ENCODE results near the gene INTS11.
A peak's percentile ranks its signal among the peaks of the same experiment; 100 is the strongest.

INTS11 gene

DNA sequence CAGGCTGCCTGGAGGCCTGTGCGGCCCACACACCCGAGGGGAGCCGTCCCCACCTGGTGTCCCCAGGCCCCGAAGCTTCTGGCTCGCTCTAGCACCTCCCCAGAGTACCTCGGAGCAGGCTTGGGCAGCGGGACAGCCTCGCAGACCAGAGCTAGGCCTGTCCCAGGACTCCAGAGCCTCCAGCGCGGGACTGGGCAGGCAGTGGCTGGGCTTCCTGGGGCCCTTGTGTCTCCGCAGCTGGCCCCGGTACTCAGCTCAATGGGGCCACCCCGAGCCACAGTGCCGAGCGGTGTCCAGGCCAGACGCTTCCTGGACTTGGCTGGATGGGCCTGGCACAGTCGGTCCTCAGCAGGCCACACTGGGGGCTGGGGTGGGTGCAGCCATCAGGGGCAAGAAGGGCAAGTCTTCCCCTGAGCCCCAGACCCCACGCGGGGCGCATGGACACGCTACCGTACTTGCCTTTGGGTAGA is 39.3 kb downstream of the INTS11 start:
- no peak for DNase-seq (ENCODE audit: low read depth in 2 of 2)

DNA sequence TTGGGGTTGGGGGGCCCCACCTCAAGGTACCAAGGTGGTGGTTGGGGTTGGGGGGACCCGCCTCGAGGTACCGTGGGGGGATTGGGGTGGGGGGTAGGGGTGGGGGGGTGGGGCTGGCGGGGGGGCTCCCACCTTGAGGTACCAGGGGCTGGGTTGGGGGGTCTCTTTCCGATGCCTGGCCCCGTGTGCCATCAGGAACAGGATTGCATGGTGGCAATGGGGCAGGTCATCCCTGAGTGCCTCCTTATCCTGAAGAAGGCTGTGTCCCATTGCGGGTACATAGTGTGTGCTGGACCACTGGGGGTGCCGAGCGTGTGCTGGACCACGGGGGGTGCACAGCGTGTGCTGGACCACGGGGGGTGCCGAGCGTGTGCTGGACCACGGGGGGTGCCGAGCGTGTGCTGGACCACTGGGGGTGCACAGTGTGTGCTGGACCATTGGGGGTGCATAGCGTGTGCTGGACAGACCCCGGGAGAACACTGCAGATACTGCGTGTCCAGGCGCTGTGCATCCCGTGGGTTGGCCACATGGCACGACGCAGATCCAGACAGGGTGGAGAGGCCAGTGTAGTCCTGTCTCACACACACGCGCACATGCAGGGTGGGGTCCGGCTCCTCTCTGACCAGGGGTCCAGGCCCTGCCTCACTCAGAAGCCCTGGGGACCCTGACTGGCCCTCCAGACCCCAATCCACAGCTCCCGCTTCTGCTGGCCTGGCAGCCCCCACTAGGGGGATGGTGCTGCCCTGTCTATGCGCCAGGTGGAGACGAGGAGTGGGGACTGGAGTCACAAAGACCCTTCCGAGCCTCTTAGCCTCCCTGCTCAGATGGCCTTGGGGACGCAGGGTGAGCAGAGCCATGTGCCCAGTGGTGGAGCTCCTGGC is 40.0 kb downstream of the INTS11 start:
- DNase-seq (ENCODE audit: low read depth in 2 of 2) = no peak

GRCh38 chr1:1283821-1284220 is 40.6 kb downstream of the INTS11 start:
- no peak for DNase-seq (ENCODE audit: low read depth in 2 of 2)

- DNase-seq (ENCODE audit: low read depth in 2 of 2) = no peak
These were observed 41.5 kb downstream of the INTS11 start for GRCh38 chr1:1282998-1283397.

DNA sequence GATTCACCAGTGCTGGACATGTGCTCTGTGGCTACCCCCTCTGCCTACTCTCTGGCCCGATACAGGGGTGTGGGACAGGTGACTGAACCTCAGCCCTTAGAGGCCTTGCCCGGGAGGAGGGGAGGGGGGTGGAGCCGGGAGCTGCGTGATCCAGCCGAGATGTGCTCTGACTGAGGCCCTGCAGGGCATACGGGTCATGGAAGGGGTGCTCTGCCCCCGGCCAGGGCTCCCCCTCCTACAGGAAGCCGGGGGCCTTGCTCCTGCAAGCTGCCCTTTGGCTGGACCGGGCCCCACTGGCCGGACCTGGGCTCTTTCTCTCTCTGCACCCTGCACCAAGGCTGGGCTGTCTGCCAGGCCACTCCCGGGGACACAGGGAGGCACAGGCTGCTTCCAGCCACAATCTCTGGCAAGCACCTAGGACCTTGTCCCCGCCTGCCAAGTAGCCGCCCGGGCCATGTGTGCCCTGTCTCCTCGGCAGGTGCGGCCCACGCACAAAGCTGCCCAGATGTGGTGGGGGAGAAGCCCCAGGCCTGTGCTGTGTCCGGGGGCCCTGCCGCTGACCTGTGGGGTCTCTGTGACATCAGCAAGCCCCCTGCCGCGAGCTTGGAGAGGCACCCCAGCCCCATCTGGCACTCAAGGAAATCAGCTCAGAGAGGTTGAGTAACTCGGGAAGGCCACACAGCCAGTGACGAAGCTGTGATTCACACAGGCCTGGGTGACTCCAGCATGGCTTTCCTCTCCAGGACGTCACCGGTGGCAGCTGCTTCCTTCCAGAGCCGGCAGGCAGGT is 42.7 kb downstream of the INTS11 start:
- DNase-seq (ENCODE audit: low read depth in 2 of 2) = no peak

- DNase-seq (ENCODE audit: low read depth in 2 of 2) = no peak
These were observed 43.5 kb downstream of the INTS11 start for GRCh38 chr1:1280782-1281481.

- no peak for DNase-seq (ENCODE audit: low read depth in 2 of 2)
These were observed 45.4 kb downstream of the INTS11 start for GRCh38 chr1:1279028-1279427.

DNA sequence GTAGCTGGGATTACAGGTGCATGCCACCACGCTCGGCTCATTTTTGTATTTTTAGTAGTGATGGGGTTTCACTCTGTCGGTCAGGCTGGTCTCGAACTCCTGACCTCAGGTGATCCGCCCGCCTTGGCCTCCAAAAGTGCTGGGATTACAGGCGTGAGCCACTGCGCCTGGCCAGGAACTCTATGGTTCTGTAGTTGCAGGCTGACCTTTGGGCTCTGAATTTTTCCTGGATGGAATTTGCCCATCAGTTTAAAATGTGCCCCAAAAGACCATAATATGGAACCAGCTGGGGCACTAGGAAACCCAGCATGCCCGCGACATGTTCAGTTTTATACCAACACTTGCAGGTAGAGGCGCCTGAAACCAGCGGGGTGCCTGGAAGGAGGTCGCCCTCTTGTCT is 45.8 kb downstream of the INTS11 start:
- DNase-seq (ENCODE audit: low read depth in 2 of 2) = no peak

DNA sequence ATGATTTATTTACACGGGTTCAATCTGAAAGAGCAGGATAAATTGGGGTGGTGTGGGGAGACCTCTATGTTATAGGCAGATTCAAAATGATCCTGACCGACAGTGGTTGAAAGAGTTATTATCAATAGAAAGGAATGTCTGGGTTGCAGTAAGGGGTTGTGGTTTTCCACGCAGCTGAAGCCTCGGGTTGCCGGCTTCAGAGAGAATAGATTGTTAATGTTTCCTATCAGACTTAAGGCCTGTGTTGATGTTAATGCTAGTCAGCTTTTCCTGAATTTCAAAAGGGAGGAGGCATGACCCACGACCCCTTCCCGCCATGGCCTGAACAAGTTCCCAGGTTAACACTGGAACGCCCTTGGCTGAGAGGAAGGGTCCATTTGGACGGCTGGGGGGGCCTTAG is 48.6 kb downstream of the INTS11 start:
- DNase-seq (ENCODE audit: low read depth in 2 of 2) = no peak

GRCh38 chr1:1274931-1275431 is 49.5 kb downstream of the INTS11 start:
- no peak for DNase-seq (ENCODE audit: low read depth in 2 of 2)

GRCh38 chr1:1274299-1274930 is 50.0 kb downstream of the INTS11 start:
- DNase-seq (ENCODE audit: low read depth in 2 of 2) = no peak

DNA sequence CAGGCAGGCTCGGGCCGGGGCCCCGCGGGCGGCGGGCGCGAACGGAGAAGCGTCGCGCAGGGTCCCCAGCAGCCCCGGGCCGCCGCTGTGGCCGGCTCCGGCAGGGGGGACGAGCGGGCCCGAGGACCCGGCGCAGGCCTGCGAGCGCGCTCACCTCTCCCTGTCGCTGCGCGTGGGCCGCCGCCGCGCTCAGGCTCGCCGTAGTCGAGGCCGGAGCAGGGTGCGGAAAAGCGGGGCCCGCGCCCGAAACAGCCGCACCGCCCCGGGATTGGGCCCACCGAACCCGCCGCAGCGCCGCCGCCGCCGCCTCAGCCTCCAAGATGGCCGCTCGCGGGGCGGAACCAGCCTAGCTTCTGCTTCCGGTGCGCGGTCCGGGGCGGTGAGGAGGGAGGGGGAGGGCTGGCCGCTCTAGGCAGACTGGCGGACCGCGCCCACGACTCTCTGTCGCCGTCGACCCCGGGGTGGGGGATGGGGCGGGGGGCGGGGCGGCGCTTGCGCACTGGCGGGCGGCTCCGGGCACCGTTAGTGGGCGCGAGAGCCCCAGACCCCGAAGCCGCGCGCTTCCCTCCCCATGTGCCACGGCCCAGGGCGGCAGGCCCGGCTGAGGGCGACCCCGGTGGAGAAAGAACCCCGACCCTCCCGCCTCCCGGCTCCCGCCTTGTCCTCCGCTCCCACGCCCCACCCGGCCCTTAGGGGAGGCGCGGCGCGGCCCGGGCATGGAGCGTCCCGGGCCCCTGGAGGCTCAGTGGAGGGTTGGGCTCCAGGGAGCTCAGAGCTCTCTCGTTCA is 50.8 kb downstream of the INTS11 start, which contains the start of gene UBE2J2:
Gene UBE2J2, minus strand, starts transcription at position 343 of the 787 bp plus-strand sequence. CDS start 5,862 bp downstream, outside the sequence.
- peak; percentile 89 to 93 for DNase-seq (ENCODE audit: low read depth in 2 of 2)

DNA sequence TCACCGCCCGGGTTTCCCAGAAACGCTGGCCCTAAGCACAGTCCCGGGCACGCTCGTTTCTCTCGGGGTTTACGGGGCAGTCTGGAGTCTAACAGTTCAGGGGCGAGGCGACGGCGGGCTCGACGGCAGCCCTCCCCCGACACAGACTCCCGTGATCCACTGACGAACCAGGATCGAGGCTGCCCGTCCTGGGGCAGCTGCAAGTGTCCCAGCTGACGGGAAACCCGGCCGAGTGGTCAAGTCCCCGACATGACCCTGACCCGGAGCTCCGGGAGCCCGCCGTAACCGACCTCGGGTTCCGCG is 51.3 kb downstream of the INTS11 start:
- DNase-seq (ENCODE audit: low read depth in 2 of 2) = no peak

DNA sequence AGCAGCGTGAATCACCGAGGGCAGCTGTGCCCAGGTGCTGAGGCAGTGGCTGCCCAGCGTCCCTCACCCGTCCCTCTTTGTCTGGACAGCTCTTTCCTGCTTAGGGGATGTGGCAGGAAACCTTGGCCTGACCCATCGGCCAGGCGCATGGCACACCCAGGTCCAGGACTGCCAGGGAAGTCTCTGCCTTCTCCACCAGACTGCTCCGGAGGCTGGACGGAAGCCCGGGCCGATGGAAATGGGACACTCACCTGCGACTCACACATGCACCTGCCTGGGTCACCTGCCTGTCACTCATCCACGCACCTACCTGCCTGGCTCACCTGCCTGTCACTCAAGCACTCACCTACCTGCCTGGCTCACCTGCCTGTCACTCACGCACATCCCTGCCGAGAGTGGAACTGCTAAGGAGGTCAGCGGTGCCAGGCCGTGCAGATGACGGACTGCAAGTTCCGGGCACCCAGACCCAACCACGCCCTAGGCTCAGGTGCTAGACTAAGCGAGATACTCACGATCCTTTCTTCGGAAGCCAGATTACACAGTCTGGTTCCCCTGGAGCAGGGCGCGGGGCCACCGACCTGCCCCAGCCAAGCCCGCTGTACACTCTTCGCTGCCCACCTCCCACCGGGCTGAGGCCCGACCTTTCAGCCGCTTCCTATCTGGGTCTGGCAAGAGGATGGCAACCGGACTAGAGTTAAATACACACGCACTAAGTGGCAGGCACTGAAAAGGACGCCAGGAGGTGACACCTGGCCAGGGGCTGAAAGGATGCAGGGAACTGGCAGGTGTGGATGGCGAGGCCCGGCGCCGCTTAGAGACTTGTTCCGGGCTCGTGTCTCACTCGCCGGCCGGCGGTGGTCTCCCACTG is 51.9 kb downstream of the INTS11 start:
- no peak for DNase-seq (ENCODE audit: low read depth in 2 of 2)

DNA sequence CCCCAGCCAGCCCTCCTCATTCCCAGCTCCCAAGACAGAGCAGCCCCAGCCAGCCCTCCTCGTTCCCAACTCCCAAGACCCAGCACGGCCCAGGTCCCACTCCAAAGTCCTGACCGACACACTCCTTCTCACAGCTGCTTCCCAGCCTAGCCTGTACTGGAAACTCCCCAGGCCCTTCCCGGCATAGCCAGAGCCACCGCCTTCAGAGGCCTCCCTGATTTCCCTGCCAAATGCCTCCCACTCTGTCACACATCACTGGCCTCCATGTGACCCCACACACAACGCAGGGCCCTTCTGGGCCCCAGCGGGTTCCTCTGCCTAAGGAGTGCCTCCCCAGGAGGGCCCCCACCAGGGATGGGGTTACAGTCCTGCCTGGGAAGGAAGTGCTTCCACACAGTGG is 53.6 kb downstream of the INTS11 start:
- no peak for DNase-seq (ENCODE audit: low read depth in 2 of 2)

DNA sequence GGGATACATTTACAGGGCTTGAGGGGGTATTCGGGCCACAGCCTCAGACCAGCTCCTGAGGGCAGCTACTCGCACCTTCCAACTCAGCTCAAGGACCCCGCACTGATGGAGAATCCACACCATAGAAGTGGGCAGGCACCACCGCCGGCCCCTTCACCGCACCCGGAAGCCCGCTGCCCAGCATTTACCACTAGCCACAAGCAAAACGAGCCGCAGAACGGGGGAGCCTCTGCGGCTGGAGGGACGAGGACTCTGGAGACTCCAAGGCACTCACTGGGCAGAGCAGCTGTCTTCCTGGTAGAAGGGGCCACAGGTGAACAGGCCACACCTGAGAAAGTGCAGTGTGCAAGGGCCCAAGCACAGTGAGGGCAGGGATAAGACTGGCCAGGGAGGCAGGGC is 56.2 kb downstream of the INTS11 start:
- no peak for DNase-seq (ENCODE audit: low read depth in 2 of 2)

GRCh38 chr1:1267488-1268283 is 56.8 kb downstream of the INTS11 start:
- DNase-seq (ENCODE audit: low read depth in 2 of 2) = no peak

DNA sequence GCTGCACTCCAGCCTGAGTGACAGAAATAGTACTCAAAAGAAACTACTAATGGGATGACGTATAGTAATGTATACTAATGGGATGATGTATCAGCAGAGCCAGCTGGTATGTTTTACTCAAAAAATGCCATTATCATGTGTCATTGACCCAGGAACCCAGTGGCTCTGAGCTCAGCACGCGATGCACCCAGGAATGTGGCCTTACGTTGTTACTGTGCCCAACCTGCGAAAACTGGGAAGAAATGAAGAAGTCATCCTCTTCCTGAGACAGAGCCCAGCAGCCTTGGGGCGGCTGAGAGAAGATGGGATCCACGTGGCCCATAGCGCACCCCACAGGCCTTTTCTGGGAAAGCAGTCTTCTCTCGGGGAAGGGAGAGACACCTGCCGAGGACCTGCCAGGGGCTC is 59.6 kb downstream of the INTS11 start:
- no peak for DNase-seq (ENCODE audit: low read depth in 2 of 2)

- DNase-seq (ENCODE audit: low read depth in 2 of 2) = no peak
These were observed 60.4 kb downstream of the INTS11 start for GRCh38 chr1:1264026-1264425.
